Measurements from ENCODE around the gene MEIOSIN. TPM values are rescaled to one million over a fixed set of nuclear protein-coding genes. Genes with fewer than 3 reads are reported as not detected.
"Not testable (repeated sequence)": the region's sequence is repeated elsewhere in the genome, so short reads cannot be mapped to it uniquely, and the experiment has no call there.

Gene MEIOSIN
- polyA plus RNA-seq, 1 donor (not counting 4 experiments of a cell fraction or from before 2014, with no cell fraction given) = not detected

- no peaks in the 10 kb centered on the region for H3K9me3 ChIP-seq (ENCODE audit: control insufficient read depth, low read depth, low read length)
- no peak overlapping the region for H3K9ac ChIP-seq (ENCODE audit: control insufficient read depth, extremely low read depth, insufficient read depth, low read length)
- H3K27me3 ChIP-seq (ENCODE audit: control insufficient read depth, extremely low read depth, insufficient read depth, low read length) = no peaks in the 10 kb centered on the region
- H3K4me2 ChIP-seq (ENCODE audit: control insufficient read depth, extremely low read depth, insufficient read depth, low read depth, low read length) = peak overlapping the region; percentile 41
- H3K9me1 ChIP-seq (ENCODE audit: control insufficient read depth, extremely low read depth, insufficient read depth, low read length) = no peaks in the 10 kb centered on the region
- dilution Hi-C loops (cut with MboI; ENCODE audit: extremely low pct_ligation_motif_present, low sequenced_read_pairs) = no loop called here
- no peak overlapping the region for H2AFZ ChIP-seq (ENCODE audit: control insufficient read depth, low read length)
- TF ChIP-seq EZH2 (IDR thresholded peaks at IDR 0.05; ENCODE audit: low read length) (no peak), CTCF (optimal IDR thresholded peaks at IDR 0.05 in 1 of 3, IDR thresholded peaks at IDR 0.05 in 1 of 3, conservative IDR thresholded peaks at IDR 0.05 in 1 of 3; ENCODE audit: extremely low read depth in 1 of 3, insufficient read depth in 2 of 3, low read length in 3 of 3) (peak; percentile 78 to 89 (median 85))
- H3K4me3 ChIP-seq (ENCODE audit: control insufficient read depth in 2 of 3, extremely low read depth in 1 of 3, insufficient read depth in 2 of 3, low read depth in 1 of 3, low read length in 3 of 3) = no peak overlapping the region
- DNase-seq (ENCODE audit: low read depth, low spot score) = no peak
- no peaks in the 10 kb centered on the region for H3K36me3 ChIP-seq (ENCODE audit: control insufficient read depth in 2 of 2, extremely low read depth in 1 of 2, insufficient read depth in 2 of 2, low read length in 2 of 2)
- H4K20me1 ChIP-seq (ENCODE audit: control insufficient read depth, extremely low read depth, insufficient read depth, low read length) = no peaks in the 10 kb centered on the region
- peaks cover 8% of the 10 kb centered on the region for H3K4me1 ChIP-seq (ENCODE audit: control insufficient read depth, extremely low read depth, insufficient read depth, low read length)
- no peaks in the 10 kb centered on the region for H3K79me2 ChIP-seq (ENCODE audit: control insufficient read depth, insufficient read depth, low read length)
- no peak overlapping the region for H3K27ac ChIP-seq (ENCODE audit: control insufficient read depth, insufficient read depth, low read length)
- FAIRE-seq = peak; percentile 73
Observed at GRCh38 chr19:45798995-45799517, 65.8 kb downstream of the MEIOSIN start.

- H3K9me1 ChIP-seq (ENCODE audit: control insufficient read depth, extremely low read depth, insufficient read depth, low read length); DNase-seq (ENCODE audit: low read depth, low spot score); H3K4me3 ChIP-seq (ENCODE audit: control insufficient read depth in 2 of 3, extremely low read depth in 1 of 3, insufficient read depth in 2 of 3, low read depth in 1 of 3, low read length in 3 of 3); H3K36me3 ChIP-seq (ENCODE audit: control insufficient read depth in 2 of 2, extremely low read depth in 1 of 2, insufficient read depth in 2 of 2, low read length in 2 of 2); H3K27me3 ChIP-seq (ENCODE audit: control insufficient read depth, extremely low read depth, insufficient read depth, low read length); H3K9me3 ChIP-seq (ENCODE audit: control insufficient read depth, low read depth, low read length); H3K9ac ChIP-seq (ENCODE audit: control insufficient read depth, extremely low read depth, insufficient read depth, low read length); H3K27ac ChIP-seq (ENCODE audit: control insufficient read depth, insufficient read depth, low read length); H3K4me1 ChIP-seq (ENCODE audit: control insufficient read depth, extremely low read depth, insufficient read depth, low read length); dilution Hi-C loops (cut with MboI; ENCODE audit: extremely low pct_ligation_motif_present, low sequenced_read_pairs); H3K79me2 ChIP-seq (ENCODE audit: control insufficient read depth, insufficient read depth, low read length); H3K4me2 ChIP-seq (ENCODE audit: control insufficient read depth, extremely low read depth, insufficient read depth, low read depth, low read length); H4K20me1 ChIP-seq (ENCODE audit: control insufficient read depth, extremely low read depth, insufficient read depth, low read length); H2AFZ ChIP-seq (ENCODE audit: control insufficient read depth, low read length); FAIRE-seq: not testable (repeated sequence)
Observed at GRCh38 chr19:45799541-45799940, 66.3 kb downstream of the MEIOSIN start.

- no peak overlapping the region for H2AFZ ChIP-seq (ENCODE audit: control insufficient read depth, low read length)
- no peak overlapping the region for H3K27ac ChIP-seq (ENCODE audit: control insufficient read depth, insufficient read depth, low read length)
- DNase-seq (ENCODE audit: low read depth, low spot score) (no peak), FAIRE-seq (no peak)
- dilution Hi-C loops (cut with MboI; ENCODE audit: extremely low pct_ligation_motif_present, low sequenced_read_pairs) = no loop called here
- no peaks in the 10 kb centered on the region for H3K36me3 ChIP-seq (ENCODE audit: control insufficient read depth in 2 of 2, extremely low read depth in 1 of 2, insufficient read depth in 2 of 2, low read length in 2 of 2)
- TF ChIP-seq CTCF (optimal IDR thresholded peaks at IDR 0.05 in 1 of 3, IDR thresholded peaks at IDR 0.05 in 1 of 3, conservative IDR thresholded peaks at IDR 0.05 in 1 of 3; ENCODE audit: extremely low read depth in 1 of 3, insufficient read depth in 2 of 3, low read length in 3 of 3) = no peak
- TF ChIP-seq EZH2 (IDR thresholded peaks at IDR 0.05; ENCODE audit: low read length) = no peak
- no peaks in the 10 kb centered on the region for H3K27me3 ChIP-seq (ENCODE audit: control insufficient read depth, extremely low read depth, insufficient read depth, low read length)
- H3K9me1 ChIP-seq (ENCODE audit: control insufficient read depth, extremely low read depth, insufficient read depth, low read length) = no peaks in the 10 kb centered on the region
- no peaks in the 10 kb centered on the region for H4K20me1 ChIP-seq (ENCODE audit: control insufficient read depth, extremely low read depth, insufficient read depth, low read length)
- H3K4me2 ChIP-seq (ENCODE audit: control insufficient read depth, extremely low read depth, insufficient read depth, low read depth, low read length) = no peak overlapping the region
- no peak overlapping the region for H3K9ac ChIP-seq (ENCODE audit: control insufficient read depth, extremely low read depth, insufficient read depth, low read length)
- H3K79me2 ChIP-seq (ENCODE audit: control insufficient read depth, insufficient read depth, low read length) = no peaks in the 10 kb centered on the region
- no peak overlapping the region for H3K4me3 ChIP-seq (ENCODE audit: control insufficient read depth in 2 of 3, extremely low read depth in 1 of 3, insufficient read depth in 2 of 3, low read depth in 1 of 3, low read length in 3 of 3)
- H3K9me3 ChIP-seq (ENCODE audit: control insufficient read depth, low read depth, low read length) = no peaks in the 10 kb centered on the region
- peaks cover 8% of the 10 kb centered on the region for H3K4me1 ChIP-seq (ENCODE audit: control insufficient read depth, extremely low read depth, insufficient read depth, low read length)
Observed at GRCh38 chr19:45800070-45800553, 66.9 kb downstream of the MEIOSIN start.

Data from keratinocyte (primary cell).